Gastrocnemius medialis (tissue), 4 donors: ENCODE data around the gene AKR1C1.

Source experiments
- CTCF ChIP-seq, 5 experiments: fragments of 450-650 bp in 3 of 5; fragments of 200-600 bp in 2 of 5; sonication (generic) in 2 of 5; IDR thresholded peaks in 4 of 5; conservative IDR thresholded peaks in 1 of 5; 1 replicate in 4 of 5; 2 replicates in 1 of 5; pipeline ENCODE4 v1.5.1; 2016 to 2019; ENCODE audit warnings: antibody characterized with exemption in 5 of 5, mild to moderate bottlenecking in 3 of 5, moderate library complexity in 3 of 5
- POLR2A ChIP-seq, 2 donors: fragments of 450-650 bp; IDR thresholded peaks; one replicate each; pipeline ENCODE4 v1.6.1; 2017; ENCODE audit warnings: antibody characterized with exemption in 2 of 2, mild to moderate bottlenecking in 2 of 2, moderate library complexity in 2 of 2

DNA sequence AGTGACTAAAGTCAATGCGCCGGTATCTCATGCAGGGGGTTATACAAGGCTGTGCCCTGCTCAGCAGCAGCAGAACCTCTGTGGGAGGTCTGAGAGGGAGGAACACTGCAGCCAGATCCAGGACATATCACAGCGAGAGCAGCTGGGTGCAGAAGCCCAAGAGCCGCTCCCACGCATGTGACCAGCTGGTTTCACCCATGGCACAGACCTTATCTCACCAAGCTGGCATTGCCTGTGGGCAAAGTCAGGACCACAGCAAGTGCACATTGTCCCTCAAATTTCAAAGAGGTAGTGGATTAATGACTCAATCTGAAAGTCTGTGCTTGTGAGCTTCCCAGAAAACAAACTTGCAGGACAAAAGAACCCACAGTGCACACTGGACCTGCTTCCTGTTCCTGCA, 31.6 kb upstream of the AKR1C1 start:
- TF ChIP-seq POLR2A (IDR thresholded peaks at IDR 0.05), result no peak
- TF ChIP-seq CTCF (IDR thresholded peaks at IDR 0.05 in 4 of 5, conservative IDR thresholded peaks at IDR 0.05 in 1 of 5), result no peak
